ENCODE measurements around the gene SAP130. TPM values are rescaled to one million over a fixed set of nuclear protein-coding genes. Genes with fewer than 3 reads are reported as not detected.

SAP130 gene
- total and polyA plus RNA-seq, 2 of the 8 experiments (the other 6 are each of a cell fraction or from before 2014, with no cell fraction given), result 51.4 to 54.3 TPM

GRCh38 chr2:127950264-127950663 is 77.6 kb downstream of the SAP130 start:
- Histone ChIP-seq H3K79me2 (ENCODE audit: control insufficient read depth in 1 of 2, insufficient read depth in 2 of 2, low read length in 2 of 2) (no peaks in the 10 kb centered on the region), H3K36me3 (ENCODE audit: control insufficient read depth in 2 of 4, insufficient read depth in 4 of 4, low read length in 3 of 4) (peaks cover 21 to 61% (median 49%) of the 10 kb centered on the region in 4 experiments; a peak in 7 of 8 replicates), H3K56ac (replicated peaks; ENCODE audit: insufficient read length, low read depth, low read length) (no peak overlapping the region), H3K9me3 (ENCODE audit: insufficient read depth in 2 of 2, low read depth in 1 of 2, low read length in 1 of 2) (no peaks in the 10 kb centered on the region), H2BK120ac (replicated peaks; ENCODE audit: low read depth, low read length) (no peak overlapping the region), H3K4me1 (replicated peaks in 1 of 4; ENCODE audit: control insufficient read depth in 3 of 4, insufficient read depth in 4 of 4, low read length in 3 of 4) (no peaks in the 10 kb centered on the region), H3K79me1 (ENCODE audit: low read depth, low read length) (no peaks in the 10 kb centered on the region; the same call in 1 of the 2 replicates), H4K91ac (replicated peaks; ENCODE audit: insufficient read length, low read length) (no peak overlapping the region), H2BK12ac (ENCODE audit: low read depth, low read length) (no peak overlapping the region), H3K4ac (replicated peaks; ENCODE audit: insufficient read length, low read depth, low read length) (no peak overlapping the region), H3K4me3 (ENCODE audit: extremely low read depth in 1 of 4, insufficient read depth in 2 of 4, low read depth in 3 of 4, low read length in 4 of 4) (no peak overlapping the region), H3K23me2 (ENCODE audit: low read depth, low read length) (no peaks in the 10 kb centered on the region), H2AFZ (ENCODE audit: low read length) (no peak overlapping the region), H3K18ac (ENCODE audit: extremely low read depth, low read length) (no peak overlapping the region), H2BK15ac (ENCODE audit: low read length) (no peak overlapping the region), H3K23ac (ENCODE audit: insufficient read length) (no peak overlapping the region), H3K27me3 (replicated peaks in 1 of 4; ENCODE audit: control insufficient read depth in 3 of 4, extremely low read depth in 1 of 4, insufficient read depth in 3 of 4, low read length in 3 of 4) (no peaks in the 10 kb centered on the region), H4K8ac (ENCODE audit: extremely low read depth, insufficient read depth, low read length) (no peak overlapping the region), H4K20me1 (replicated peaks in 1 of 2; ENCODE audit: control insufficient read depth in 1 of 2, insufficient read depth in 2 of 2, low read length in 2 of 2) (peaks cover 0 to 4% of the 10 kb centered on the region in 2 experiments), H2BK5ac (ENCODE audit: low read depth, low read length) (no peak overlapping the region), H3K27ac (ENCODE audit: low read depth, low read length) (no peak overlapping the region), H3K4me2 (ENCODE audit: insufficient read depth in 1 of 2, low read depth in 2 of 2, low read length in 2 of 2) (no peak overlapping the region), H2AK5ac (ENCODE audit: low read depth, low read length) (no peak overlapping the region), H2BK20ac (ENCODE audit: low read length) (no peak overlapping the region), H3K9ac (replicated peaks in 1 of 4; ENCODE audit: extremely low read depth in 1 of 4, low read depth in 3 of 4, low read length in 3 of 4) (no peak overlapping the region), H4K5ac (ENCODE audit: insufficient read length, low read depth, low read length) (no peak overlapping the region), H3K14ac (ENCODE audit: insufficient read length) (no peak overlapping the region)
- no peak for FAIRE-seq
- 83% methylated on average over 2 of the region's 2 CpGs; no CpG with 5 or more reads in 1 of the 2 experiments for WGBS, 2 experiments (ENCODE audit: extremely low coverage in 1 of 2, insufficient coverage in 1 of 2, insufficient read length in 1 of 2, insufficient replicate concordance in 2 of 2, low coverage in 1 of 2, low lambda C conversion rate in 2 of 2, missing lambda C conversion rate in 1 of 2)
- ChIA-PET POLR2A (ENCODE audit: partially characterized antibody) (interaction anchor here (1.1 kb wide), 1 partner anchor 33 kb away, joined by 3 read pairs; no protein-coding TSS in a partner anchor), CTCF (ENCODE audit: partially characterized antibody) (no interaction called here)
- no peak for DNase-seq (ENCODE audit: low read depth in 1 of 2, low spot score in 2 of 2)
- TF ChIP-seq SUZ12 (IDR thresholded peaks at IDR 0.05; ENCODE audit: low read length), result no peak
- TF ChIP-seq BACH1 (IDR thresholded peaks at IDR 0.05; ENCODE audit: low read length), result no peak
- no peak for TF ChIP-seq POLR2A (IDR thresholded peaks at IDR 0.05; ENCODE audit: control extremely low read depth in 1 of 2, low read depth in 2 of 2, low read length in 2 of 2)
- TF ChIP-seq CBX8 (IDR thresholded peaks at IDR 0.05; ENCODE audit: borderline replicate concordance, low read depth, low read length), result no peak
- no peak for TF ChIP-seq USF2 (IDR thresholded peaks at IDR 0.05; ENCODE audit: low read length)
- TF ChIP-seq SIX5 (IDR thresholded peaks at IDR 0.05; ENCODE audit: low read depth, low read length), result no peak
- TF ChIP-seq NANOG (IDR thresholded peaks at IDR 0.05; ENCODE audit: insufficient read depth, low read depth, low read length, poor library complexity, severe bottlenecking), result no peak
- TF ChIP-seq CTCF (IDR thresholded peaks at IDR 0.05; ENCODE audit: control extremely low read depth in 1 of 3, insufficient read depth in 1 of 3, low read depth in 1 of 3, low read length in 3 of 3), result no peak

Measured in H1 (cell line).